Esophagus (tissue), 2 donors: ENCODE results near the gene CFAP410. TPM values are rescaled to one million over a fixed set of nuclear protein-coding genes. Genes with fewer than 3 reads are reported as not detected.

Experiments
- H3K27ac ChIP-seq, 2 donors: one replicate each; pipeline ENCODE4 v1.5.1; 2013; ENCODE audit warnings: low read depth in 2 of 2, mild to moderate bottlenecking in 2 of 2, inconsistent platforms in 1 of 2, low read length in 1 of 2, moderate library complexity in 1 of 2
- H3K27me3 ChIP-seq, 2 donors: one replicate each; pipeline ENCODE4 v1.6.1; 2013; ENCODE audit warnings: low read length in 2 of 2, control low read depth in 1 of 2, mild to moderate bottlenecking in 1 of 2; ENCODE audit not compliant: insufficient read depth in 2 of 2, control insufficient read depth in 1 of 2
- H3K36me3 ChIP-seq, 2 donors: one replicate each; pipeline ENCODE4 v1.6.1; 2013; ENCODE audit warnings: low read length in 1 of 2; ENCODE audit not compliant: control insufficient read depth in 2 of 2, insufficient read depth in 2 of 2
- H3K4me1 ChIP-seq, 2 donors: one replicate each; pipeline ENCODE4 v1.6.1; 2013; ENCODE audit warnings: low read length in 1 of 2; ENCODE audit not compliant: control insufficient read depth in 2 of 2, insufficient read depth in 2 of 2
- H3K4me3 ChIP-seq, 2 donors: one replicate each; pipeline ENCODE4 v1.5.1; 2013; ENCODE audit warnings: low read length in 2 of 2, mild to moderate bottlenecking in 2 of 2, low read depth in 1 of 2, moderate library complexity in 1 of 2
- H3K9me3 ChIP-seq, 2 donors: one replicate each; pipeline ENCODE4 v1.6.1; 2013; ENCODE audit warnings: mild to moderate bottlenecking in 2 of 2, low read depth in 1 of 2, low read length in 1 of 2, moderate library complexity in 1 of 2; ENCODE audit not compliant: control insufficient read depth in 2 of 2, insufficient read depth in 1 of 2
- WGBS, 2 donors: extraction: QIAGEN DNeasy Blood & Tissue Kit; methylation state at CpG; one replicate each; pipeline ENCODE4 v1.1.7; 2013; 5-methylcytosine and 5-hydroxymethylcytosine counted together
- polyA plus RNA-seq, 2 donors: library from polyadenylated mRNA; stranded (reverse); fragments of 200-250 nt; gene quantifications; one replicate each; pipeline ENCODE4 v1.2.3, GENCODE V29; 2013
- donor health status: healthy with polysubstance abuse.
- donor health status: Bipolar disorder and iron deficiency.

Gene CFAP410
- polyA plus RNA-seq, 2 donors, result 13.9 to 19.1 TPM

- H3K36me3 ChIP-seq, result peaks cover 4 to 9% of the 10 kb centered on the region in 2 donors
These were observed 6.2 kb downstream of the CFAP410 start for GRCh38 chr21:44332965-44333364.

GRCh38 chr21:44332383-44332782 lies 6.8 kb downstream of the CFAP410 start:
- peaks cover 4 to 14% of the 10 kb centered on the region in 2 donors for H3K36me3 ChIP-seq
- 90 to 92% methylated on average over 17 of the region's 17 CpGs for WGBS, 2 donors

More at GRCh38 chr21:44332965-44333364, 6.2 kb downstream of the CFAP410 start:
- Histone ChIP-seq H3K27ac (no peak overlapping the region), H3K27me3 (no peaks in the 10 kb centered on the region), H3K4me3 (no peak overlapping the region), H3K9me3 (no peaks in the 10 kb centered on the region), H3K4me1 (peaks cover 0 to 7% of the 10 kb centered on the region in 2 donors)
- 95 to 96% methylated on average over 22 of the region's 22 CpGs for WGBS, 2 donors

GRCh38 chr21:44331650-44332307 lies 7.4 kb downstream of the CFAP410 start:
- peaks cover 0 to 7% of the 10 kb centered on the region in 2 donors for H3K4me1 ChIP-seq
- H3K9me3 ChIP-seq, result no peaks in the 10 kb centered on the region
- 66 to 67% methylated on average over 20 of the region's 20 CpGs for WGBS, 2 donors
- no peaks in the 10 kb centered on the region for H3K27me3 ChIP-seq
- H3K27ac ChIP-seq, result no peak overlapping the region
- no peak overlapping the region for H3K4me3 ChIP-seq
- peaks cover 4 to 20% of the 10 kb centered on the region in 2 donors for H3K36me3 ChIP-seq

More at GRCh38 chr21:44332383-44332782, 6.8 kb downstream of the CFAP410 start:
- no peak overlapping the region for H3K4me3 ChIP-seq
- H3K27ac ChIP-seq, result no peak overlapping the region
- H3K4me1 ChIP-seq, result peaks cover 0 to 7% of the 10 kb centered on the region in 2 donors
- H3K9me3 ChIP-seq, result no peaks in the 10 kb centered on the region
- H3K27me3 ChIP-seq, result no peaks in the 10 kb centered on the region

GRCh38 chr21:44331209-44331608 lies 8.0 kb downstream of the CFAP410 start:
- H3K9me3 ChIP-seq, result no peaks in the 10 kb centered on the region
- 71 to 84% methylated on average over 15 to 16 of the region's 16 CpGs for WGBS, 2 donors
- no peak overlapping the region for H3K27ac ChIP-seq
- H3K4me1 ChIP-seq, result peaks cover 0 to 7% of the 10 kb centered on the region in 2 donors
- H3K4me3 ChIP-seq, result no peak overlapping the region
- H3K27me3 ChIP-seq, result no peaks in the 10 kb centered on the region
- H3K36me3 ChIP-seq, result peaks cover 1 to 24% of the 10 kb centered on the region in 2 donors

GRCh38 chr21:44330698-44331097 lies 8.5 kb downstream of the CFAP410 start:
- H3K36me3 ChIP-seq, result peaks cover 0 to 29% of the 10 kb centered on the region in 2 donors
- H3K4me1 ChIP-seq, result peaks cover 0 to 7% of the 10 kb centered on the region in 2 donors
- 78 to 80% methylated on average over 18 of the region's 18 CpGs for WGBS, 2 donors
- no peak overlapping the region for H3K27ac ChIP-seq
- no peaks in the 10 kb centered on the region for H3K27me3 ChIP-seq
- H3K9me3 ChIP-seq, result no peaks in the 10 kb centered on the region
- H3K4me3 ChIP-seq, result no peak overlapping the region

GRCh38 chr21:44329971-44330681 lies 9.1 kb downstream of the CFAP410 start:
- Histone ChIP-seq H3K4me3 (no peak overlapping the region), H3K4me1 (peaks cover 0 to 7% of the 10 kb centered on the region in 2 donors), H3K36me3 (peaks cover 0 to 32% of the 10 kb centered on the region in 2 donors), H3K27me3 (no peaks in the 10 kb centered on the region), H3K9me3 (no peaks in the 10 kb centered on the region), H3K27ac (no peak overlapping the region)
- 83 to 90% methylated on average over 42 to 44 of the region's 44 CpGs for WGBS, 2 donors

GRCh38 chr21:44329086-44329889 lies 9.9 kb downstream of the CFAP410 start:
- 63 to 66% methylated on average over 26 of the region's 26 CpGs for WGBS, 2 donors
- no peak overlapping the region for H3K4me3 ChIP-seq
- H3K36me3 ChIP-seq, result peaks cover 4 to 40% of the 10 kb centered on the region in 2 donors
- no peaks in the 10 kb centered on the region for H3K9me3 ChIP-seq
- peaks cover 0 to 5% of the 10 kb centered on the region in 2 donors for H3K4me1 ChIP-seq
- no peak overlapping the region for H3K27ac ChIP-seq
- no peaks in the 10 kb centered on the region for H3K27me3 ChIP-seq

- Histone ChIP-seq H3K9me3 (no peaks in the 10 kb centered on the region), H3K27me3 (no peaks in the 10 kb centered on the region), H3K4me3 (no peak overlapping the region), H3K27ac (no peak overlapping the region), H3K36me3 (peaks cover 4 to 49% of the 10 kb centered on the region in 2 donors), H3K4me1 (no peaks in the 10 kb centered on the region)
- 78 to 79% methylated on average over 25 of the region's 25 CpGs for WGBS, 2 donors
These were observed 10.8 kb downstream of the CFAP410 start for GRCh38 chr21:44328242-44328895.

GRCh38 chr21:44327603-44327974 lies 11.6 kb downstream of the CFAP410 start:
- no peaks in the 10 kb centered on the region for H3K9me3 ChIP-seq
- WGBS, 2 donors, result 88 to 89% methylated on average over 11 of the region's 11 CpGs
- peaks cover 4 to 55% of the 10 kb centered on the region in 2 donors for H3K36me3 ChIP-seq
- no peak overlapping the region for H3K4me3 ChIP-seq
- H3K4me1 ChIP-seq, result no peaks in the 10 kb centered on the region
- H3K27ac ChIP-seq, result no peak overlapping the region
- H3K27me3 ChIP-seq, result no peaks in the 10 kb centered on the region
